Skeletal muscle tissue (tissue), 4 donors: ENCODE measurements around the gene RNF150. TPM values are rescaled to one million over a fixed set of nuclear protein-coding genes. Genes with fewer than 3 reads are reported as not detected.

Experiments
- H3K27ac ChIP-seq: one replicate; pipeline ENCODE4 v1.7.0; 2013; ENCODE audit warnings: mild to moderate bottlenecking, low read depth, low read length, inconsistent platforms
- H3K27me3 ChIP-seq, 3 donors: one replicate each; pipeline ENCODE4 v1.7.0; 2013; ENCODE audit warnings: low read length in 3 of 3; ENCODE audit not compliant: control insufficient read depth in 3 of 3, insufficient read depth in 3 of 3
- H3K36me3 ChIP-seq, 3 donors: one replicate each; pipeline ENCODE4 v1.7.0; 2013; ENCODE audit warnings: low read length in 3 of 3; ENCODE audit not compliant: control insufficient read depth in 3 of 3, insufficient read depth in 3 of 3
- H3K4me1 ChIP-seq, 3 donors: one replicate each; pipeline ENCODE4 v1.7.0; 2013; ENCODE audit warnings: low read length in 3 of 3, mild to moderate bottlenecking in 3 of 3; ENCODE audit not compliant: control insufficient read depth in 3 of 3, insufficient read depth in 3 of 3
- H3K4me3 ChIP-seq, 3 donors: one replicate each; pipeline ENCODE4 v1.7.0; 2013; ENCODE audit warnings: low read length in 3 of 3
- H3K9ac ChIP-seq, 3 donors: one replicate each; pipeline ENCODE4 v1.7.0; 2013; ENCODE audit warnings: low read length in 3 of 3, mild to moderate bottlenecking in 3 of 3, moderate library complexity in 2 of 3, low read depth in 1 of 3
- H3K9me3 ChIP-seq, 3 donors: one replicate each; pipeline ENCODE4 v1.7.0; 2013; ENCODE audit warnings: low read length in 3 of 3; ENCODE audit not compliant: control insufficient read depth in 3 of 3
- total RNA-seq: library from RNA; depleted of rRNA; stranded (reverse); fragments of >200 nt; gene quantifications from one replicate; pipeline ENCODE4 v1.2.3, GENCODE V29; 2014
- donor health status: Osteomylitis.

The RNF150 gene
- total RNA-seq, 1 donor from 2014 or later, result 36.5 TPM

DNA sequence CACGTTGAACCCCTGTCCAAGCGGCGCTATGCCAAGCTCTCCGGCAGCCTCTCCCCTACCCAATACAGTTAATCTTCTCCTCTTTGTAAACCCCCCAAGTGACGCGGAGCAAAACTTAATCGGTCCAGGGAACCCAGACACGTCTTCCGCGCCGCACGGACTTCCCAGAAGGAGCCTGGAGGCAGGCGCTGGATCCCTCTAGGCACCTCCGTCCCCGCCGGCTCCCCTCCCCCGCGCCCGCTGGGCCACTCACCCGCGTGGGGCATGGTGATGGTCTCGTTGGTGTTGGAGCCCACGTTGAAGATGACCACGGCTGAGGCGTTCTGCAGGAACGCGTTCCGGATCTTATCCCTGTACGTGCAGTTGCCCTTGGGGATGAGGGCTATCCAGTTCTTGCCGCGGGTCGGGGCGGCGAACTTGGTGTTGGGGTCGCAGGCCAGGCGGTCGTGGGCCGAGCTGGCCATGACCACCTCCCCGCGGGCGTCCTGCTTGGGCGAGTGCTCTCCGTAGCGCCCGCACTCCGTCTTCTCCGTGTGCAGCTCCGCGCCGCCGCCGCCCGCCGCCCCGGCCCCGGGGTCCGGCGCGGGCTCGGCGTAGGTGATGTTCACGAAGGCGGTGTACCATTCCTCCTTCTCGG is 1.1 kb downstream of the RNF150 start:
- H3K27me3 ChIP-seq, result peaks cover 0 to 2% (median 0%) of the 10 kb centered on the region in 3 donors
- H3K36me3 ChIP-seq, result no peaks in the 10 kb centered on the region
- H3K4me3 ChIP-seq, result peak overlapping the region; percentile 82 to 89 (median 87)
- H3K27ac ChIP-seq, result peak overlapping the region; percentile 70
- peak overlapping the region; percentile 78 to 86 (median 81) for H3K9ac ChIP-seq
- no peaks in the 10 kb centered on the region for H3K9me3 ChIP-seq
- H3K4me1 ChIP-seq, result peaks cover 9 to 27% (median 21%) of the 10 kb centered on the region in 3 donors

DNA sequence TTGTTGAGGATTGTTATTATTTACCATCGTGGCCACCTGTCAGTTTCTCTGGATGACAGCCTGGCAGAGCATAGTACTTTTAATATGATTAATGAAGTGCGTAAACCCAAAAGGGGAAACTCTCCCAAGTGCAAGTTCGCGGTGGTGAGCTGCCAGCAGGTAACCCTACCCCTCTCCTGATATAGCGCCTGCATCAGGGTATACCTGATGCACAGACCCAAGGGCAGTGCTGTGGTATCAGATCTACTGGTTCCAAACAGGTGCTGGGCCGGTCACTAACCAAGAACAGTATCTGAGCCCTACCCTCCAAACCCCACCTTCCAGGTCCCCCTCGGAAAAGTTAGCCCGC is 1.6 kb downstream of the RNF150 start:
- H3K4me3 ChIP-seq, result peak overlapping the region; percentile 82 to 89 (median 87)
- peaks cover 9 to 27% (median 21%) of the 10 kb centered on the region in 3 donors for H3K4me1 ChIP-seq
- H3K27me3 ChIP-seq, result peaks cover 0 to 2% (median 0%) of the 10 kb centered on the region in 3 donors
- H3K27ac ChIP-seq, result peak overlapping the region; percentile 70
- no peaks in the 10 kb centered on the region for H3K9me3 ChIP-seq
- H3K9ac ChIP-seq, result peak overlapping the region; percentile 78 to 86 (median 81)
- no peaks in the 10 kb centered on the region for H3K36me3 ChIP-seq

DNA sequence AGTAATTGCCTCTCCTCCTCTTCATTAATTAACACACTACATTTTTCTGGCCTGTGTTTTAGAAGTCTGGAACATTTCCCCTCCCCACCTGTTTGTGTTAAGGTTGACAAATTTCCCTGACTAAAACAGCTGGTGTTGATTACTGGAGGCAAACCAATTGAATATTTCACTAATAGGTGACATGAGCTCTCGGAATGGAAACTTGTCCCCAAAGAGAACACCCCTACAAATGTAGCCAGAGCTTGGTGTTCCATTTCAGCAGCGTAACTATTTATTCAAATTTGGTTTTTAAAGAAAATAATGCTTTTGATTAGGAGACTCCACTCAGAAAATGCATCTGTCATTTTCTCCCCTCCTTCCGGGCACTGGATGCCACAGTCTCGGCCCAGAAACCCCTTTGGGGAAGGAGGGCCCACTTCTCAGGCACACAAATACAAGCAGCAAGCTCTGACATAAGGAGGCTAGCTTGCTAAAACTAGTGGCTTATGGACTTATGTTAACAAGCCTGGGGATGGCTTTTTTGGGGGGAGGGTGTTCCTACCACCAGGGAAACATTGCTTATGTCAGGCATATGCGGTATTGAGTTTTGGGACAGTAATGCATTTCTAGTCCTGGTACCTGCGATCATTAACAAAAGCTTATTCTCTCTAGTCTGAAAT is 2.2 kb downstream of the RNF150 start:
- H3K27ac ChIP-seq, result peak overlapping the region; percentile 70
- H3K9me3 ChIP-seq, result no peaks in the 10 kb centered on the region
- H3K4me1 ChIP-seq, result peaks cover 9 to 30% (median 21%) of the 10 kb centered on the region in 3 donors
- H3K9ac ChIP-seq, result peak overlapping the region; percentile 57 to 86 (median 78)
- H3K36me3 ChIP-seq, result no peaks in the 10 kb centered on the region
- peaks cover 0 to 2% (median 0%) of the 10 kb centered on the region in 3 donors for H3K27me3 ChIP-seq
- peak overlapping the region; percentile 82 to 89 (median 87) for H3K4me3 ChIP-seq

DNA sequence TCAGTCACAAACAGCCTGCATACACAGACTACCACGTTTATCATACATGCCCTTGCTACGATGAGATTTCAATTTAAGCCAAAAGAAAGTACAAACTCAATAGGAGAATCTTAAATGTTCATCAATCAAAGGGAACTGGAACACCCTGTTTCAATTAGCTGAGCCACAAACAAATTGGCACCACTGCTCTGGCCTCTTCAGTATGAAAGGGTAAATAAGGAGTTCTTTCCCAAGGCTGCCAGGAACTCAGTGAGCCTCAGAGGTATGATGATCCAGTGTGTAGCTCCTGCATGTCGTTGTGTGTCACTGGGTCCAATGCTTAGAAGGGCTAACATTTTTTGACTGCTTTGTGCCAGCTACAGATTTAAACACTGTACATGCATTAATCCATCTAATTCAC is 5.4 kb downstream of the RNF150 start:
- no peak overlapping the region for H3K9ac ChIP-seq
- H3K36me3 ChIP-seq, result no peaks in the 10 kb centered on the region
- peaks cover 0 to 2% (median 0%) of the 10 kb centered on the region in 3 donors for H3K27me3 ChIP-seq
- no peak overlapping the region for H3K4me3 ChIP-seq
- no peak overlapping the region for H3K27ac ChIP-seq
- H3K4me1 ChIP-seq, result peaks cover 4 to 22% (median 16%) of the 10 kb centered on the region in 3 donors
- no peaks in the 10 kb centered on the region for H3K9me3 ChIP-seq

DNA sequence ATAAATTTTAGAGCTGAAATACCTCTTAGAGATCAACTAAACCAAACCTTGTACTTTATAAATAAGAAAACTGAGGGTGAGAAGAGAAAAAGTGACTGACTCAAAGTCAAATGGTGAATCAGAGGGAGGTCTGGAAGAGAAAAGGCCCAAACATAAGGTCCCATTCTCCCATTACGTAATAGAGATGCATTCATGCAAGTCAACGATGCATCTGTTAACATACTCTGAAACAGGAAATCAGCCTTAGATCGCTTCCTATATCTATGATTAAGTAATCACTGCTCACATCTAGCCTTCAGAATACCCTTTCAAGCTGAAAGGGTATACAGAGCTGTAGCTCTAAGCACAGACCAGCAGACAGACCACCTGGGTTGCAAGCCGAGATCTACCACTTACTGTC is 6.5 kb downstream of the RNF150 start:
- Histone ChIP-seq H3K9me3 (no peaks in the 10 kb centered on the region), H3K27ac (no peak overlapping the region), H3K4me1 (peaks cover 2 to 16% (median 16%) of the 10 kb centered on the region in 3 donors), H3K4me3 (no peak overlapping the region), H3K27me3 (no peaks in the 10 kb centered on the region), H3K9ac (no peak overlapping the region), H3K36me3 (no peaks in the 10 kb centered on the region)

DNA sequence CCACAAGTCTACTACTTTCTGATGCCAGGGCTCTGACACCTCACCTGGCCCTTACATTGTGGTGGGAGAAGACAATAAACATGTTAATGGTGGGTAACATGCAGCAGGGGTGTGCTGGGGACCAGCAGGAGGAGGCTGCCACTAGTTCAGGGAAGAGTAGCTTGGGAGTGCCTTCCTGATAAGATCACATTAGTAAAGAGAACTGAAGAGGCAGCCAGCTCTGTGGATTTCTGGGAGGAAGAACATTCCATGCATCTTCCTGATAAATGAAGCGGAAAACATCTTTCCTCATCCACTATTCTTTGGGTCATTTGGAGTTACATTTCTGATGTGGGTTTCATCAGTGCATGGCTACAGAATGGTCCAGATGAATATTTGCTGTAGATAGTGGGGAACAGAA is 9.0 kb downstream of the RNF150 start:
- no peak overlapping the region for H3K27ac ChIP-seq
- H3K36me3 ChIP-seq, result no peaks in the 10 kb centered on the region
- H3K4me3 ChIP-seq, result no peak overlapping the region
- no peaks in the 10 kb centered on the region for H3K27me3 ChIP-seq
- no peaks in the 10 kb centered on the region for H3K9me3 ChIP-seq
- H3K9ac ChIP-seq, result no peak overlapping the region
- peaks cover 2 to 20% (median 16%) of the 10 kb centered on the region in 3 donors for H3K4me1 ChIP-seq

DNA sequence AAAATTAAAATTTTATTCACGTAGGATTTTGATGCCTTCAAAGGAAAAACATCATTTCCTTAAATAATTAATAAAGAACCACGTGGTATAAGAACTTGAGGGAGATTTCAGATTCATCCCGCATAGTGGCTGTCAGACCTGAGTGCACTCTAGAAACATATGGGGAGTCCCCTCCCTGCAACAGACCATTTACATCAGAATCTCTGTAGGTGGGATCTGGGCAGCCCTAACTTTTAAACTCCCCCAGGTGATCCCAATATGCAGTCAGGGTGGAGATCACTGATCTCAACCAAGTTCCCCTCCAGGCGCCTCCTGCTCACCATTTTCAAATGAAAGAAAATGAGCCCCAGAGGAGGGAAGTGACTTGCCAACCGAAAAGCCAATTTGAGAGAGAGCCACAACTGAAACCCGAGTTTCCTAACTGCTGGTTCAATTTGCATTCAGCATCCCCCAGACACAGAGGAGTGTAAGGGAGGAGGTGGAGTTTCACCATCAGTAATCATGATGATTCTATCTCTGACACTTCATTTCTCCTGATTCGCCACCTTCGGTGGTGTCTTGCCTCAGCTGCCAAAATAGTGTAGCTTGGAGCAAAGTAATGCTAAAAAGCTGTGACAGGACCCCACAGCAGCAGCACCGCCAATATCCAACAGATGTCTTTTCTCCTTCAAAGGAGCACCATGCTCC is 11.4 kb downstream of the RNF150 start:
- Histone ChIP-seq H3K36me3 (no peaks in the 10 kb centered on the region), H3K27me3 (no peaks in the 10 kb centered on the region), H3K27ac (no peak overlapping the region), H3K4me1 (peaks cover 0 to 10% (median 4%) of the 10 kb centered on the region in 3 donors), H3K9ac (no peak overlapping the region), H3K9me3 (no peaks in the 10 kb centered on the region), H3K4me3 (no peak overlapping the region)

DNA sequence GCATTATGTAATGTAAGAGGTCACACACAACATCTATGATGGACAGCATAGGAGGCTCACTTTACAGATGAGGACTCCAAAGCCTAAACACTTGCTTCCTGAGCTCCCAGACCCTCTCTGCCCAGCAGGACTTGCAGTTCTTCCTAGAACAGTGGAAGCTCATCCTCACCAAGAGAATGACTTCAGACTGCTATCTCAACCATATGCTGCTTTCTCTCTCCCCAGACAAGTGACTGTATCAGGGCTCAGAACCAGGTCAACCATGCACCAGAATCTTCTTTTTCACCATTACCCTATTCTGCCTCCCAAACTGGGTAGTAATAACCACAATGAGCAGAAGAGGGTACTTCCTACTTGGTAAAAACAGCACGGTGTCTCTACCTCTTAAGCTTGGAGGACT is 12.2 kb downstream of the RNF150 start:
- no peaks in the 10 kb centered on the region for H3K27me3 ChIP-seq
- H3K9ac ChIP-seq, result no peak overlapping the region
- no peaks in the 10 kb centered on the region for H3K36me3 ChIP-seq
- H3K9me3 ChIP-seq, result no peaks in the 10 kb centered on the region
- peaks cover 0 to 7% (median 4%) of the 10 kb centered on the region in 3 donors for H3K4me1 ChIP-seq
- no peak overlapping the region for H3K4me3 ChIP-seq
- H3K27ac ChIP-seq, result no peak overlapping the region

DNA sequence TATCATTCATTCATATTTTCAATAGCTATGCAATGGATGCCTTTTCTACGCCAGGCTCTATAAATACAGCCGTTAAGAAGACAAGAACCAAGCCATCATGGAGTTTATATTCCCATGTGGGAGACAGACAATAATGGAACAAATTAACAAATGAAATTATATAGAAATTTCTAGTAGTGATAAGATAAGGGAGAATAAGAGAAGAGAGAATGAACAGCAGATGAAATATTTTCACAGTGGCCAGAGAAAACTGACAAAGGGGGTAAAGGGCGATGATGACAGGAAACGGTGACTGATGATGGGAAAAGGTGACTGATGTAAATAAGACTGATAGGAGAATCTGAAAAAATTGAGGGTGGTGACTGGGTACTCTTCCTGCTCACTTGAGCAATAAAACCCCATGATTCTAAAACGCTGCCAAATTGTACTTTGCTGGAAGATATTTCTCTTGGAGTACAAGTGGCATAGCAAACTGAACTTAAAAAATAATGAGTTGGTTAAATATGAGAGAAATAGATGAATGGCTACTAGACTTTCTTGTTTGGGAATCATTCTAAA is 13.2 kb downstream of the RNF150 start:
- no peaks in the 10 kb centered on the region for H3K36me3 ChIP-seq
- H3K4me3 ChIP-seq, result no peak overlapping the region
- peaks cover 0 to 3% (median 0%) of the 10 kb centered on the region in 3 donors for H3K4me1 ChIP-seq
- no peak overlapping the region for H3K9ac ChIP-seq
- no peaks in the 10 kb centered on the region for H3K27me3 ChIP-seq
- H3K27ac ChIP-seq, result no peak overlapping the region
- H3K9me3 ChIP-seq, result no peaks in the 10 kb centered on the region

DNA sequence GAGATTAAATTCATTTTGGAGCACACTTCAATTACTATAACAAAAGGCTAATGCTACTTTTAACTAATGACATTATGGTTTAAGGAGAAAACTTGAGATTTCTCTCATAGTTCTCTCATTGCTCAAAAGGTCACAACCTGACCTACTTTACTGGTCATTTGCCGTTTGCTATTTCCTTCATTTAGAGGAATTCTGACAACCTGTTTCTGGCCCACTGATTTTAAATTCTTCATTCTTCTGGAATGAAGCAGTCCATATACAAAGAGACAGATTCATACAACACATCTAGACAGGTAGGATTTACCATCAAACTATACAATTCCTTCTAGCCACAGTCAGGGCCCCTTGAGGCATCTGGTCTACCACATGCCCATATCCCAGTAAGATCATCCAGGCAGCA is 14.2 kb downstream of the RNF150 start:
- H3K4me1 ChIP-seq, result peaks cover 0 to 3% (median 0%) of the 10 kb centered on the region in 3 donors
- no peak overlapping the region for H3K27ac ChIP-seq
- H3K27me3 ChIP-seq, result no peaks in the 10 kb centered on the region
- H3K9me3 ChIP-seq, result no peaks in the 10 kb centered on the region
- H3K36me3 ChIP-seq, result no peaks in the 10 kb centered on the region
- no peak overlapping the region for H3K9ac ChIP-seq
- H3K4me3 ChIP-seq, result no peak overlapping the region
